WI38 (cell line): Measurements from ENCODE around the gene SERPINB13.

Experiments used
- H3K4me3 ChIP-seq: 2 replicates; pipeline ENCODE4 v1.5.1; 2011; ENCODE audit warnings: low read depth, mild to moderate bottlenecking, control low read depth, low read length
- CTCF ChIP-seq: IDR thresholded peaks from 2 replicates; pipeline ENCODE4 v1.5.1; 2012; ENCODE audit warnings: low read depth, mild to moderate bottlenecking, control low read depth, low read length

SERPINB13 gene

GRCh38 chr18:63567825-63568224 lies 19.3 kb upstream of the SERPINB13 start:
- no peak overlapping the region for H3K4me3 ChIP-seq
- no peak for TF ChIP-seq CTCF

DNA sequence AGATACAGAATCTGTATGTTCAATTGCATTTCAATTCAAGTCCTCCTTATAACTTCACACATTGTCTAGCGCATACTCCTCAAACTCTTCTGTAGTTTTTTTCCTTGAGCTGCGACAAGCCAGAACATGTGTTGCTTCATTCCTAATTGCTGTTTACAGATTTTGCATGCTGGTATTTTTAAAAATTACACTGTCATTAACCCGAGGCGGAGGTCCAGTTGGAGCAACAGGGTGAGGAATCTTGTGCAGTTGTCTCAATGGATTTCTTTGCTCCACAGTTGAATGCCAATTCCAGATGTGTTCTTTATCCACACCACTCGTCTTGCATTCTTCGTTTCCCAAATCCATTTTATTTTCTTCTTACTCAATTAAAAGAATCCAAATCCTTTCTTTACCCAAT lies 16.4 kb upstream of the SERPINB13 start:
- no peak overlapping the region for H3K4me3 ChIP-seq
- TF ChIP-seq CTCF = no peak

GRCh38 chr18:63575681-63576080 lies 11.5 kb upstream of the SERPINB13 start:
- no peak overlapping the region for H3K4me3 ChIP-seq
- no peak for TF ChIP-seq CTCF

GRCh38 chr18:63578357-63578958 lies 8.7 kb upstream of the SERPINB13 start:
- no peak overlapping the region for H3K4me3 ChIP-seq
- TF ChIP-seq CTCF = peak; percentile 41; the same call in 1 of the 2 replicates

- H3K4me3 ChIP-seq = no peak overlapping the region
- TF ChIP-seq CTCF = no peak
Observed at GRCh38 chr18:63579616-63580015, 7.5 kb upstream of the SERPINB13 start.

DNA sequence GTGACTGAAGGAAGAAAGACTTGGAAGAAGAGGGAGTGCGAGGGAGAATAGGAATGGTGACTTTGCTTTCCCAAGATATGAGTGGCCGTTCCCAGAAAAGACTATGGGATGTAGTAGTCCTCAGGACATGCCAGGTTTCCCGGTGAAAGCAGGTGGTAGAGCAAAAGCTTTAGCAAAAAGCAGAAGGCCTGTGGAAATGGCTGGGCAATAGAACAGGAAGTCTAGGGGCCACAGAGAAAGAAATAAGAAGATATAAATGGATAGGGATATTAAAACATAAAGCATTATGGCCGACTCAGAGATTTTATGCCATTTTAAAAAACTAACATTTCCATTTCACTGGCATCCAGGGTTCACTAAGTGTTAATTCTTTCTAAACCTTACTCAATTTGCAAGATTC lies 1.2 kb upstream of the SERPINB13 start:
- TF ChIP-seq CTCF = no peak
- H3K4me3 ChIP-seq = no peak overlapping the region

- no peak for TF ChIP-seq CTCF
- H3K4me3 ChIP-seq = no peak overlapping the region
Observed at GRCh38 chr18:63586431-63586830, 712 bp upstream of the SERPINB13 start.
